ENCODE results near the gene SLC24A3.

Gene SLC24A3

DNA sequence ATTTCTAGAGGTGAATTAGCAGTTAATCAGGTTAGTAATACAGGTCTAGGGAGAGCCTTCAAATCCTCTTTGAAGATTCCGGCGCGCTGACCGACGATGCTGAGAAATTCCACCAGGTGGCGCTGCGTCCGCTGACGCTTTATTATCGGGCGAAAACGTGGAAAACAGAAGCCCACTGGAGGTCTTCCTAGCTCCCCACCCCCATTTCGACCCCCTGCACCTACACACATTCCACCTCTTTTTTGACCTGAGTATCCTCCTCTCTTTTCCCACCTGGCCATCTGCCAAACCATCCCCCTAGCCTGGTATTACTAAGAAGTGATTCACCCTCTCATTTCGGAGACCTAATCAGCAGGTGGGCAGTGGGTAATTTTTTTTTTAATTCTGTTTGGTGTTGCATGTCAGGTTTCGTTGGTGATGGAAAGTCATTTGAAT, 480.3 kb downstream of the SLC24A3 start:
- no peak for DNase-seq

DNA sequence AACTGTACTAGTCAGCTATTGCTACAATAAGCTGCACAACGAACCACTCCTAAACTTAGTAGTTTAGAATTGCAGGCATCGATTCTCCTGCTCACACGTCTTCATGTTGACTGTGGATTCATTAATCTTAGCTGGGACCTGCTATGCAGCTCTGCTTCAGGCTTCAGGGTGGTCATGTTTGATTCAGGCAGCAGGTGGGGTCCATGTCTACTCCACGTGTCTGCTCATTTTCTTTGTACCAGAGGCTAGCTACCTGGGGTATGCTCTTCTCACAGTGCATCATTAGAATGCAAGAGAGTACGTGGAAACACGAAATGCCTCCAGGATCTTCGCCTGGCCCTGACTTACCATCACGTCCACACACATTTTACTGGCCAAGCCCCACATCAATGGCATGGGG, 481.1 kb downstream of the SLC24A3 start:
- no peak for DNase-seq

DNA sequence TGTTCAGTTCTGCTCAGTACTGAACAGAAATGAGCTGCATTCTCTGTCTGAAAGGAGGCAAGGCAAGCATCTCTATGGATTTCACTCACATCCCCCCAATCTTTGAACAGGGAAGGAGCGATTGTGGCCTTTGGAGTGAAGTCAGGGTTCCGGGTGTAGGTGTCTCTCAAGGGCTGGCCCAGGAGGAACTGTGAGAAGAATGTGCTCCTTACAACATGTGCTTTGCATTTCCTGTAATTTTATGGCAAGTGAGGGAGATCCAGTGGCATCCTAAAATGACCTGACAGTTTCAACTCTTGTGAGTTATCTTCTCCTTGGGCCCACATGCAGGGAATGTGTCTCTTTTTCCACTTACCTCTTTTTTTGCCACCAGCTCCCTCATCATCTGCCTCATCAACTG, 482.6 kb downstream of the SLC24A3 start:
- no peak for DNase-seq

DNA sequence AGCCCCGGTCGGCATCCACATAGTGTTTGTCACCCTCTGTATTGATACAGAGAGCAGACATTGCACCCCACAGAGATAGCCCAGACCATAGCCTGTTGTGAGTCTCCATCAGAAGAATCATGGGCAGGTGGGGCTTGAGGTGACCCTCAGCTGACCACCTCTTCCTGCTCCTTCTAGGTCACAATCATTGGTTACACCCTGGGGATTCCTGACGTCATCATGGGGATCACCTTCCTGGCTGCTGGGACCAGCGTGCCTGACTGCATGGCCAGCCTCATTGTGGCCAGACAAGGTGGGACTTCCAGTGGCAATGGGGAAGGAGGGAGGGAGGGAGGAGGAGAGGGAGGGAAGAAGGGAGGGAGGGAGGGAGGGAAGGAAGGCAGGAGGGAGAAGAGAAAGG, 484.2 kb downstream of the SLC24A3 start:
- DNase-seq = no peak

DNA sequence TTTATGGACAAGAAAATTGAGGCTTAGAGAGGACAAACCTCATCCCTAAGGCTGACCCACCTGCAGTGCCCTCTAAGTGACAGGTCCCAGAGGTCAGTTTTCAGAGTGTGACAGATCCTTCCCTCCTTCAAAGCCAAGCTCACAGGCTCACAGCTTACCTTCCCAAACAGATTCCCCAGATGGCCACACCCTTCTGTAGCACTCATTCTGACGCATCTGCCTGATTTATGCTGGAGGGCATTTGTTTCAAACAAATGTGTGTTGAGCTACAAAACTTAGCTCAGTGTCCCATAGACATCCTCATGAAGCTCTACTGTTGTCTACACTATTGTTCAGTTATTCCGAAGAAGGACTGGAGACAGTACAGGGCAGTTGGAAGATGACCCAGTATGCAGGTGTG, 485.0 kb downstream of the SLC24A3 start:
- no peak for DNase-seq

DNA sequence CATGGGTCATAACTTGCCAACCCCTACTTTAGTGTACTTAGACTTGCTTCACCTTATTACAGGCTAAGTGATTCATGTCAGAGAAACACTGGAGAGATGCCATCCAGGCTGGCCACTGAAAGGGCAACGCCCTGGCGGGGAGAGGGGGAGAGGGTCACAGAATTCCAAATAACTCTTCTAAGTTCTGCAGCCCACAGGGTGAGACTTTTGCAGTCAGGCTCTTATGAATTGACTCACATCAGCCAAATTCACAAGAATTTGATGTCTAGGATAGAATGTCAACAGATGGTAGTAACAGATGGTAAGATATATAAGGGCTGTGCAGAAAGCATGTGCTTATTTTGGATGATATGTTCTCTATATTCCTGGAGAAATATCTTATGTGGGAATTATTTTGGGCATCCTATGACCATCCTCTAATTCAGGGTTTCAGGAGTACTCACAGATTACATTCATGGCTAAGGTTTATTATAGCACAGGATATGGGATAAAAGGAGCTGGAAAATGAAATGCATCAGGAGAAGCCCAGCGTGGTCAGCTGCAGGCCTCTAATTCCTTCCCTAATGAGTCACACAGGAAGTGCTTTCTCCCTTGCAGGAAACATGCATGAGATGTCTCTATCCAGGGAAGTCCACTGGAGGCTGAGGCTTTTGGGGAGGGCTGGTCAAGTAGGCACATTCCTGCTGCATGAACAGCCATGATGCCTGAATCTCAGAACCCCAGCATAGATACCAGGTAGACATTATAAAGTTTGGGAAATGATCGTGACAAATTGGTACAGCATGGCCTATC, 486.9 kb downstream of the SLC24A3 start:
- DNase-seq = no peak

DNA sequence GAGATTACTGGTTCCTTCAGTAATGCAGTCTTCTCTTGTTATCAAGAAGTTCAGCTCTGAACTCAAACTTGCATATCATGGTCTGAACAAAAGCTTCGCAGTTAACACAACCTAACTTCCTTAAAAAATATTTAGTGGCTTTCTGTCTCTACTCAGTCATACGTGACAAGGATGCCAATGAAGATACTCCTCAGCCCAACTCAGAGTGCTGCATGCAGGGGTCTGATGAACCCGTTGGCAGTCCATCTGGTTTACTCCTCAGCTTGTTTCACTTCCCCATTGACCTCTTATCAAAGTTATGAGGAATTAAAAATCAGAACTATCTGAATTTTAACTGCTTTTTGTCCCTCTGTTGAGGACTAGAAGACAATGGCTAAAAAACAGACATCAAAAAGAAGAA, 489.0 kb downstream of the SLC24A3 start:
- DNase-seq = no peak

DNA sequence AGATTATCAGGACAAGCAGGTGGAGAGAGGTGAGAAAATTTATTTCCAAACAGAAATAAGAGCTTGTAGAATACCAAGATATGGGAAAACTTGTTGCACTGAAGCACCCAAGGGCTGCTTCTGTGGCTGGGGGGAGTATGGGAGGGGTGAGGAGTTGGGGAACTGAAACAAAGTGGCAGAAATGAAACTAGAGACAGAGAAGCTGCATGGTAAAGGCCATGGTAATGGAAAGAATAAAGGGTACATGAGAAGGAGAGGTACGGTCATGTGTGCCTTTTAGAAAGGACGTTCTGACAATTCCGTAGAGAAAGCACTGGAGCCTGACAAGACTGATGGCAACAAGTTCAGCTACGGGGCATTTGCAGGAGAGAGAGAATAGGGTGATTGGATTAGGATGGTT, 494.0 kb downstream of the SLC24A3 start:
- DNase-seq = no peak

DNA sequence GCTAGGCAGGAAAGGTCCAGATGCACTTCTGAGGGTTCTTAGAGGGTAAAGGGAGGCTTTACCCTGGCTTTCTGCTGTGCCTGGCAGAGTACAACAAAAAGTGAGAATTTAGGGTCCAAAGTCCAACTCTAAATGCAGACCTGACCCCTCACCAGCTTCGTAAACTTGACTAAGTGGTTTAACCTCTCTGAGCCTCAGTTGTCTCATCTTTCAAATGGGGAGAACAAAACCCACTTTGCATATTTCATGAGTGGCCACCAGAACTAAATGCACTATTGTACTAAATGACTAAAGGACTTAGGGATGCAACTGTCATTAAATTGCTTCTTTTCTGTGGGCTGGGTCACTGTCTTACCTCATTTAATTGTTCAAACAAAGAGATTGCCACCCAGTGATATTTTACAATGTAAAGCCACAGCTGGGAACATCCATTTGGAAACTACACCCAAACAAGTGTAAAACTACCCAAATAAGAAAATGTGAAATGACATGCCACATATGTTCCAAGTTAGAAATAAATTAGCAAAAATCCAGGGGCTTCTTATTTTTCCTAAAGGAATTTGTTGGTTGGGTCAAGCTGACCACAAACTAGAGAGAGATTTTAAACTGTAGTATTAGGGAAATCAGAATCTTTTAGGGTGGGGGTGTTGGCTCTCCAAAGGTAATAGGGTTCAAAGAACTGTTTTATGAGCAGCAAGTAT, 497.3 kb downstream of the SLC24A3 start:
- DNase-seq = no peak

DNA sequence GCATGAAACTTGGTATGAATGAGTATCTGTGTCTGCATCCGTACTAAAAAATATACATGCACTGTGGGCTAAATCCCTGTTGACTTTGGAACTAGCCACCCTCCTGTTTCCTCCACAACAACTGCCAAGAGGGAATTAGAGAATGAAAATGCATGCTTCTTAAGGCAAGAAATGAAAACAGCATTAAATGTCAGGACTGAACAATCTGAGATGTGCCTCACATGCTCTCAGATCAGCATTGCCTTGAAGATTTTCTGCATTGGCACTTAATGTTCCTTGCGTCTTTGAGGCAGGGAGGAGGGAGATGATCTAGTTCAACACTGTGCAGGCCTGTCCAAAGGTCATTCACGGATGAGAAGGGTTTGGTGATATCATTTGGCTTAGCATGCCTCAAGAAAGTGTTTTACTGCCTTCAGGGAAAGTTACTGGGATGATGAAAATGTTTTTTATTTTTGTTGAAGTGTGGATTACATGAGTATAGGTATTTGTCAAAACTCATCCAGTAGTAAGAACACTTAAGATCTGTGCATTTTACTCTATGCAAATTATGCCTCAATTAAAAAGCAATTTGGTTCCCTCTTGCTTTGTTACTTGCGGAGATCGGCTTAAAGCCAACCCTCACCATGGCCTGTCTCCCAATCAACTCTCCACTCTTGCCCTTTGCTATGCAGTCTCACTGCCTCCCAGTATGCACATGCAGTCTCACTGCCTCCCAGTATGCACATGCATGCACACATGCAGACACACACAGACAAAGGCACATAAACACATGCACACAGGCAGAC, 498.1 kb downstream of the SLC24A3 start:
- DNase-seq = no peak

DNA sequence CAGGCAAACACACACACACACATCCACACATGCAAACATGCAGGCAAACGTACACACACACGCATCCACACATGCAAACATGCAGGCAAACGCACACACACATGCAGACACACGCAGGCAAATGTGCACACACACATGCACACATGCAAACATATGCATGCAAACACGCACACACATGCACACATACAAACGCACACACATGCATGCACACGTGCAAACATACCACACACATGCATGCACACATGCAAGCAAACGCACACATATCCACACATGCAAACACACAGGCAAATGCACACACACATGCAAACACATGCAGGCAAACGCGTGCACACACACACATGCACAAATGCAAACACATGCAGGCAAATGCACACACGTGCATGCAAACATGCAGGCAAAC, 498.7 kb downstream of the SLC24A3 start:
- no peak for DNase-seq

DNA sequence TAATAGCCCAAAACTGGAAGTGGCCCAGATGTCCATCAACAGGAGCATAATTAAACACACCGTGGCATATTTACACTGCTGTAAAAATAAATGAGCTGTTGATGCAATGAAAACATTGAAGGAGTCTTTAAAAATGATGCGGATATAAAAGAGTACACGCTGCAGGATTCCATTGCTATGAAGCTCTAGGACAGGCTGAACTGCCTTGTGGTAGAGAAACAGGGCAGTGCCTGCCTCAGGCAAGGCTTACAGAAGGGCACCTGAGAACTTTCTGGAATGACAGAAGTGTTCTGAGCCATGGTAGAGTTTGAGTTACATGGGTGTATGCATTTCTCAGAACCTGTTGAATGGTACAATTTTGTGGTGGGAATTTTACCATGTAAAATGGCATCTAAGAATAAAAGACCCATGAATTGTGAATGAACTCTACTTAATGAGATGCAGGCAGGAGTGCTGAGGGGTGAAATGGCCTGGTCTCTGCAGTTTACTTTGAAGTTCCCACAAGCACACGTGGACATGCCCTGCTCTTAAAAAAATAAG, 500.3 kb downstream of the SLC24A3 start:
- peak; percentile 15 for DNase-seq

DNA sequence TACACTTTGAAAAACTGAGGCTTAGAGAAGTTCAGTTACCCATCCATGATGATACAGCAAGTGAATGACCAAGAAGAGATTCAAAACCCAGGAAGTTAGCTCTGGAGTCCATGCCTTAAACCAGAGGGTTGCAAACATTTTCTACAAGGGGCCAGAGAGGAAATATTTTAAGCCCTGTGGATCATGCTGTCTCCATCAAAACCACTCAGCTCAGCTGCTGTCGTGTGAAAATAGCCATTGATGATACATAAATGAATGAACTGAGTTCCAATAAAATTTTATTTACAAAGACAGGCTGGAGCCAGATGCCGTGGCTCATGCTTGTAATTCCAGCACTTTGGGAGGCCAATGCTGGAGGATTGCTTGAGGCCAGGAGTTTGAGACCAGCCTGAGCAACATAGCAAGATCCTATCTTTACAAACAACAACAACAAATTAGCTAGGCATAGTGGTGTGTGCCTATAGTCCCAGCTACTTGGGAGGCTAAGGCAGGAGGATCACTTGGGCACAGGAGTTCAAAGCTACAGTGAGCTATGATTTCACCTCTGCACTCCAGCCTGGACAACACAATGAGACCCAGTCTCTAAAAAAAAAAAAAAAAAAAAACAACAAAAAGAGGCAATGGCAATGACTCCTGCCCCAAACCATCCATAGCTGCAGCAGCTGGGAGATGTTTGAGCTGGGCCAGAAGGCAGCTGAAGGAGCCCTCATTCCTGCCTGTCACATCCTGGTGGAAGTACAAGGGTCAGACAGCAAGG, 501.6 kb downstream of the SLC24A3 start:
- DNase-seq = peak; percentile 11

DNA sequence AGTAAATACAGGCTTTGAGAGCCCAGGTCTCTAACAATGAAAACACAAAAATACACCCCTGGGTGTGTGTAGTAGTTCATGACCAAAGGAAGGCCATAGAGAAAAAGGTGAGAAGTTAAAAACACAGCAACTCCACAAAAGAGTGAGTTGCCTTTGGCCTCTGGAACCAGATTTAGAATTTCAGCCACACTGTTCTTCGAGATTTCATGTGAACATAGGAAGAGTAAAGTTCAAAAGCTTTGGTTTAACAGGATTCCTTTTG, 502.1 kb downstream of the SLC24A3 start:
- DNase-seq = no peak

DNA sequence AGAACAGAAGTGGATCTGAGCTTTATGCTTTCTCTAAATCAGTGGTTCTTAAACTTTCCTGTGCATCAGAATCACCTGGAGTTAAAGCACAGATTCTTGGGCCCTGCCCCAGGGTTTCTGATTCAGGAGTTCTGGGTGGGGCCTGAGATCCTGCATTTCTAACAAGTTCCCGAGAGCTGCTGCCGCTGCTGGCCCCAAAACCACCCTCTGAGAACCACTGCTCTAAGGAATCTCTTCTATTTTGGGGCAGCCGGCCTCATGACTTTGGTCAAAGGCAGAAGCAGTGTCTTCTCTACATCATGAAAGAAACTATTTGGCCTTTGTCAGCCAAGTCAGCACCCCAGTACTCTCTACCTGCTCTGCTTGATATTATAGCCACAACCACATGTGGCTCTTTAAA, 503.5 kb downstream of the SLC24A3 start:
- no peak for DNase-seq

DNA sequence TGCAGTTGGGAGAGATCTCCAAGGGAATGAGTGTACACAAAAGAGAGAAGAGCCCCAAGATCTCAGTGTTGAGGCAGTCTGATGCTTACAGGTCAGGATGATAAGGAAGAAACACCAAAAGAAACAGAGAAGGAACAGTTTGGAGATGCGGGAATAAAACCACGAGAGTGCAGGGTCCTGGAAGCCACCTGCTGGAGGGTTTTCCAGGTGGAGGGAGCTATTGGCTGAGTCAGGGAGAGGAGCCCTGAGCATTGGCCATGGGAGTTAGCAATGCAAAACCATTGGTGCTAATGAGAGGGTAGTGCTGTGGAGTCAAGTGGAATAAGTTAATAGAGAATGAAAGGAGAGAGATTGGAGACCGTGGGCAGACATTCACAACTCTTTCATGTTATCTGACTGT, 506.4 kb downstream of the SLC24A3 start:
- DNase-seq = no peak

DNA sequence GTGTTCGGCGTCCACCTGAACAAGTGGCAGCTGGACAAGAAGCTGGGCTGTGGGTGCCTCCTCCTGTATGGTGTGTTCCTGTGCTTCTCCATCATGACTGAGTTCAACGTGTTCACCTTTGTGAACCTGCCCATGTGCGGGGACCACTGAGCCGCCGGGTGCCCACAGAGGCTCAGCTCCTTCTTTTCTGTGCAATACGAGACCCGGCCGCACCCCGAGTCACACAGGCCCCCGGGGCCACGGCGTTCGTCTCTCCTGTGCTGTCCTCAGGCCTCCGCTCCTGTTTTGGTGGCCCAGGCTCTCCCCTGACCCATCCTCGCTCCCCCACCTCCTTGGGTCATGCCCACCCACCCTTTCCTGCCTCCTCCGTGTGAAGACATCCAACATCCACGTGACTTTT, 508.5 kb downstream of the SLC24A3 start:
- no peak for DNase-seq

DNA sequence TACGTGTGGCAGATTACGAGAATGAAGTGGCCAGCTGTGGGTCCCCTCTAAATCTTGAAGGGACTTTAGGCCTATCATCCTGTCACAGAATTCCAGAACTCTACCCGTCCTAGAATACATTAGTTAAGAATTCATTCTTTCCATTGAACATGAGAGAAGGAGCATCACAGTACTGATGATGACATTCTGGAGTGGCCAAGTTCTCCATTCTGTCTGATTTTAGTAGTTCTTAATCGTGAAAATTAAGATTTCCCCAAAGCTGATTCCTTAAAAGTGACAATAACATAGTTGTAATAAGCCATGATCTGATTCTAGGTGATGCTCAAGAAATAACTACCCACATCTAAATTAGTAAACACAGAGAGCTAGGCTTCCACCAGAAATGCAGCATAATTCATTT, 510.6 kb downstream of the SLC24A3 start:
- no peak for DNase-seq

DNA sequence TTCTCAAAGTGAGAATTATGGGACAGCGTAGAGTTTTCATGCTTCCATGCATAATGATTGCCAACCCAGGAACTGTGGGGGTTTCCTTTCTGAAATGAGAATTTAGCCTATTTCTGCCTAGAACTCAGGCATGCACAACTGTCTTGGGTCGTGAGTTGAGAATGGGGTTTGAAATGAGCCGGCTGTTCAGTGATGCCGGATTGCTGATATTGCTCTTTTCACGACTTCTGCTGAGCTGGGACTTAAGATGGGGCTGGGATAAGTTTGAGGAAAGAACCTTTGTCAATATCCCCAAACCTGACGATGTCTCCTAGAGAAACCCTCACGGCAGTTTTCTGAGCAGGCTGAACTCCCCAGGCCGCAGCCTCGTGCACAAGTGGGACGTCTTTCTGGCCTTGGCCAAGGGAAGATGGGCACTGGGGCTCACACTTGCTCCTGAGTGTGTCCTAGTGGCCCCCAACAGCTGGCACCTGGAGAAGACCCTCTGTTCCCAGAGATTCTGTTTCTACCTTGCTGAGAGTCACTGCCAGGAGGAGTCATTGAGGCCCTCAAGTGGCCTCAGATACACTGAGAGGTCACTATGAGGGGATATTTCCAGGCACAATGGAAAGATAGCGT, 511.5 kb downstream of the SLC24A3 start:
- no peak for DNase-seq

DNA sequence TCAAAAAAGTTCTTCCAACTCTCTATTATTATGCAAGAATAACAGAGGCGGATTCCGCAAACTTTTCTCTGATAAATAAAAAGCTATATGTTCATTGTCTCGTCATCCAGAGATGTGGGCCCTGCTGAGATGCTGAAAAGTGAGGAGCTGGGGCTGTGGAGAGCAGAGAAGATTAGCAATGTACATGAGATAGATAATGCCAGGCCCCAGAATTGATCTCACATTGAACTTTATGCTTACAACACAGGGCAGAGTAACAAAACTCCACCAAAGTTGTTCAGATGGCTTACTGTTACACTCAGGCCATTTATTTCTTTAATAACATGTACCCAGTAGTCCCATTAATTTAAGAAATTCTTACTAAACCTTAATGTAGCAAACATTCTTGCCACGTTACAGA, 512.9 kb downstream of the SLC24A3 start:
- DNase-seq = no peak

DNA sequence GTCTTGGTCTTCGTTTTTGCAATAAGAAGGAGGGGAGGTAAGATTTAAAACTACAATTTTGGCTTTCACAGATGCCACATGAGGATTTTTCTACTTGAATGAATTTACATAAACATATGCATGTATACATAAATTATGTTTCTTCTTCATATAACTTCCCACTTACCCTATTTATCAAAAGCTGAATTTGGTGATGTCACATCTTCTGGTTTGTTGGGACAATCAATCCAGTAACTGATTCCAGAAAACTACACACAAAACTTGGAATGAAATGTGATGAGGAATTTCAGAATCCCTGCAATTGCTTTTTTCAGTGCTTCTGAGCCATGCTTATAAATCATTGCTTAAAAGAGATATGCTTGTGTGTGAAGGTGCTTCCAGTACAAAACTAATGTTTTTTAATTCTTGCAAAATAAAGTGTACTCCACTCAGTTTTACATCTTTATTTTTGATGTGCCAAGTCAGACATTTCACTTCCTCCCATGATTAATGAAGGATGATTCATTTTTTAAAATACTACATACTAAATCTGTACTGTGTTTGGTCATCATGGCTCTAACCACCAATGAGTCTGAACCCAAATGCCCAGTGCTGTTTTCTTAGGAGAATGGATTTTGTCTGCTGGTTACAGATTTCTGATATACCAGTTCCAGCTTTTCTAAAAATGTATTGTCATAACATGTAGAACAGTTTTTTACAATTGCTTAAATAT, 513.5 kb downstream of the SLC24A3 start:
- no peak for DNase-seq

DNA sequence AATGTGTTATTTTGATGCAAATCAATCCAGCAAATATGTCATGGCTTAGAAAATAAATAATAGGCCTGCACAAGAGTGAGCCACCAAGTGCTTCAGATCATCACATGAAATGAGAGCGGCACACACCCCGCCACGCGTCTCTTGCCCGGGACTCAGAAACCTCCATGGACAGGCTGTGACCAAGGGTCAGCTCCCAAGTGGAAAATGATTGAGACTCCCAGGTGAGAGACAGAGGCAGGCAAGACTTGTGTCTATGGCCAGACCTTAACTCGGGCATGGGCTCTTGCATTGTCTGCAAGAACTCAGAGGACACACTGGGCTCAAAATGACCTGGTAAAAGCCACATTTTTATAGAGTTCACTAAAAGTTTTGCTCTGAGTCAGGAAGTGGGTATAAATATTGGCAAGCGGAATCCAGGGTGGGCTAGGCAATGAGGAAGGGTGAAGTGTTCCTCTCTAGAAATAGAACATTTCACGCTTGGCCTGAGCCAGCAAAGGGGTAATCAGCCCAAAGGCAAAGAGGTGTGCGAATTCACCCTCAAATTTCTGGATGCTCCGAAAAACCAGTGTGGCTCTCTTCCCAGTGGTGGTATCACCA, 514.9 kb downstream of the SLC24A3 start:
- DNase-seq = no peak

Measured in DMS79 (cell line).